ENCODE measurements around the gene CDH23. TPM values are rescaled to one million over a fixed set of nuclear protein-coding genes. Genes with fewer than 3 reads are reported as not detected.
A peak's percentile ranks its signal among the peaks of the same experiment; 100 is the strongest.

CDH23 gene
- total and polyA plus RNA-seq, 9 of the 15 experiments (the other 6 are each of a cell fraction or from before 2014, with no cell fraction given): 0.18 to 1.2 (median 0.47) TPM

DNA sequence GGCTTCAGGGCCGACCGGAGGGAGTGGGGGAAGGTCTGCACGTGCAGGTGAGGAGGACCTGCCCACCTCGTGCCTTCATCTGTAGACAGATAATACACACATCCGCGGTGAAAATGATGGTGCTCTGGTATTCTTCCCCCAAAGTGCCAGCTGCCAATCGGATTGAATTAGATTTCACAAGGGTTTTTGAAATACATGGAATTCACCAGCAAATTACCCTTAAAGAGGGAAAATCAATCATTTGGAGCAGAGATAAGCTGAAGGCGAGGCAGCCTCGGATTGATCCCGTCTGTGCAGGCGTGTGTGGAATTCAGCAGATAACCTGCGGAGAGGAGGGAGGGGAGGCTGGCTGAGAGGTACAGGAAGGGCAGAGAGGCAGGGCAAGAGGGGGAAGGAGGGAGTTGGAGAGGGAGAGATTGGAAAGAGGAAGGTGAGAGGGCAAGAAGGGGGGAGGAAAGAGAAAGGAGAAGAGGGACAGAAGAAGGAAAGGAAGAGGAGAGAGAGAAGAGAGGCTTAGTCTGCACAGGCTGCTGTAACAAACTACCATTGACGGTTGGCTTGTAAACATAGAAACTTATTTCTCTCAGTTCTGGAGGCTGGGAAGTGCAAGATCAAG, 238.6 kb downstream of the CDH23 start (continued):
- TF ChIP-seq, protein P1, sequence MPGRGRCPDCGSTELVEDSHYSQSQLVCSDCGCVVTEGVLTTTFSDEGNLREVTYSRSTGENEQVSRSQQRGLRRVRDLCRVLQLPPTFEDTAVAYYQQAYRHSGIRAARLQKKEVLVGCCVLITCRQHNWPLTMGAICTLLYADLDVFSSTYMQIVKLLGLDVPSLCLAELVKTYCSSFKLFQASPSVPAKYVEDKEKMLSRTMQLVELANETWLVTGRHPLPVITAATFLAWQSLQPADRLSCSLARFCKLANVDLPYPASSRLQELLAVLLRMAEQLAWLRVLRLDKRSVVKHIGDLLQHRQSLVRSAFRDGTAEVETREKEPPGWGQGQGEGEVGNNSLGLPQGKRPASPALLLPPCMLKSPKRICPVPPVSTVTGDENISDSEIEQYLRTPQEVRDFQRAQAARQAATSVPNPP (IDR thresholded peaks at IDR 0.05; ENCODE audit: borderline replicate concordance, insufficient read depth, insufficient read length): no peak
- TF ChIP-seq ZNF707 (CRISPR knock-in tag; conservative IDR thresholded peaks at IDR 0.05): no peak
- TF ChIP-seq SP2 (IDR thresholded peaks at IDR 0.05; ENCODE audit: extremely low read depth, low read depth, low read length, poor library complexity, severe bottlenecking): no peak
- TF ChIP-seq LEF1 (IDR thresholded peaks at IDR 0.05): peak; percentile 92
- peak; percentile 75 for TF ChIP-seq BRD9 (IDR thresholded peaks at IDR 0.05; ENCODE audit: low read depth, partially characterized antibody)
- TF ChIP-seq, protein P2, sequence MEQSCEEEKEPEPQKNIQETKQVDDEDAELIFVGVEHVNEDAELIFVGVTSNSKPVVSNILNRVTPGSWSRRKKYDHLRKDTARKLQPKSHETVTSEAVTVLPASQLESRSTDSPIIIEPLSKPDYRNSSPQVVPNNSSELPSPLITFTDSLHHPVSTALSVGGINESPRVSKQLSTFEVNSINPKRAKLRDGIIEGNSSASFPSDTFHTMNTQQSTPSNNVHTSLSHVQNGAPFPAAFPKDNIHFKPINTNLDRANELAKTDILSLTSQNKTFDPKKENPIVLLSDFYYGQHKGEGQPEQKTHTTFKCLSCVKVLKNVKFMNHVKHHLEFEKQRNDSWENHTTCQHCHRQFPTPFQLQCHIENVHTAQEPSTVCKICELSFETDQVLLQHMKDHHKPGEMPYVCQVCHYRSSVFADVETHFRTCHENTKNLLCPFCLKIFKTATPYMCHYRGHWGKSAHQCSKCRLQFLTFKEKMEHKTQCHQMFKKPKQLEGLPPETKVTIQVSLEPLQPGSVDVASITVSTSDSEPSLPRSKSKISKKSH (CRISPR knock-in tag; IDR thresholded peaks at IDR 0.05): no peak
- TF ChIP-seq NFRKB (IDR thresholded peaks at IDR 0.05; ENCODE audit: low read depth): peak; percentile 79; the same call in 1 of the 2 replicates
- TF ChIP-seq MTF1 (CRISPR knock-in tag; IDR thresholded peaks at IDR 0.05; ENCODE audit: borderline replicate concordance): no peak
- no peak for TF ChIP-seq MCM2 (IDR thresholded peaks at IDR 0.05; ENCODE audit: low read depth)
- TF ChIP-seq L3MBTL2 (IDR thresholded peaks at IDR 0.05): peak; percentile 63
- TF ChIP-seq, protein P3, sequence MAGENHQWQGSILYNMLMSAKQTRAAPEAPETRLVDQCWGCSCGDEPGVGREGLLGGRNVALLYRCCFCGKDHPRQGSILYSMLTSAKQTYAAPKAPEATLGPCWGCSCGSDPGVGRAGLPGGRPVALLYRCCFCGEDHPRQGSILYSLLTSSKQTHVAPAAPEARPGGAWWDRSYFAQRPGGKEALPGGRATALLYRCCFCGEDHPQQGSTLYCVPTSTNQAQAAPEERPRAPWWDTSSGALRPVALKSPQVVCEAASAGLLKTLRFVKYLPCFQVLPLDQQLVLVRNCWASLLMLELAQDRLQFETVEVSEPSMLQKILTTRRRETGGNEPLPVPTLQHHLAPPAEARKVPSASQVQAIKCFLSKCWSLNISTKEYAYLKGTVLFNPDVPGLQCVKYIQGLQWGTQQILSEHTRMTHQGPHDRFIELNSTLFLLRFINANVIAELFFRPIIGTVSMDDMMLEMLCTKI (IDR thresholded peaks at IDR 0.05; ENCODE audit: partially characterized antibody): no peak
- no peak for TF ChIP-seq KLF1 (tag; IDR thresholded peaks at IDR 0.05)
- no peak for TF ChIP-seq ZNF583 (CRISPR knock-in tag; IDR thresholded peaks at IDR 0.05)
- TF ChIP-seq DEAF1 (CRISPR knock-in tag; IDR thresholded peaks at IDR 0.05): no peak
- TF ChIP-seq ADNP (tag; IDR thresholded peaks at IDR 0.05): no peak
- TF ChIP-seq, protein P4, sequence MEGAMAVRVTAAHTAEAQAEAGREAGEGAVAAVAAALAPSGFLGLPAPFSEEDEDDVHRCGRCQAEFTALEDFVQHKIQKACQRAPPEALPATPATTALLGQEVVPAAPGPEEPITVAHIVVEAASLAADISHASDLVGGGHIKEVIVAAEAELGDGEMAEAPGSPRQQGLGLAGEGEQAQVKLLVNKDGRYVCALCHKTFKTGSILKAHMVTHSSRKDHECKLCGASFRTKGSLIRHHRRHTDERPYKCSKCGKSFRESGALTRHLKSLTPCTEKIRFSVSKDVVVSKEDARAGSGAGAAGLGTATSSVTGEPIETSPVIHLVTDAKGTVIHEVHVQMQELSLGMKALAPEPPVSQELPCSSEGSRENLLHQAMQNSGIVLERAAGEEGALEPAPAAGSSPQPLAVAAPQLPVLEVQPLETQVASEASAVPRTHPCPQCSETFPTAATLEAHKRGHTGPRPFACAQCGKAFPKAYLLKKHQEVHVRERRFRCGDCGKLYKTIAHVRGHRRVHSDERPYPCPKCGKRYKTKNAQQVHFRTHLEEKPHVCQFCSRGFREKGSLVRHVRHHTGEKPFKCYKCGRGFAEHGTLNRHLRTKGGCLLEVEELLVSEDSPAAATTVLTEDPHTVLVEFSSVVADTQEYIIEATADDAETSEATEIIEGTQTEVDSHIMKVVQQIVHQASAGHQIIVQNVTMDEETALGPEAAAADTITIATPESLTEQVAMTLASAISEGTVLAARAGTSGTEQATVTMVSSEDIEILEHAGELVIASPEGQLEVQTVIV (CRISPR knock-in tag; IDR thresholded peaks at IDR 0.05; ENCODE audit: borderline replicate concordance): no peak
- peak; percentile 61; the same call in 1 of the 2 replicates for TF ChIP-seq ZNF644 (tag; IDR thresholded peaks at IDR 0.05; ENCODE audit: low read depth)
- TF ChIP-seq RFX1 (IDR thresholded peaks at IDR 0.05): no peak
